GM19238 (cell line): Measurements from ENCODE around the gene PSG5.
"Not testable (repeated sequence)": the region's sequence is repeated elsewhere in the genome, so short reads cannot be mapped to it uniquely, and the experiment has no call there.

Source experiments
- DNase-seq: peaks from one replicate; pipeline ENCODE4 v3.0.0; 2011; ENCODE audit warnings: low spot score; ENCODE audit not compliant: insufficient read length

The PSG5 gene

GRCh38 chr19:43186311-43186935, at the start of gene PSG5:
TSS of gene PSG5 (minus strand) at chr19:43186536. CDS start at chr19:43186405, 131 bp downstream.
- not testable (repeated sequence) for DNase-seq

- DNase-seq: not testable (repeated sequence)
Measured at GRCh38 chr19:43235686-43236085, 49.4 kb upstream of the PSG5 start.

- DNase-seq: no peak
Measured at GRCh38 chr19:43229315-43229714, 43.0 kb upstream of the PSG5 start.

- not testable (repeated sequence) for DNase-seq
Measured at GRCh38 chr19:43228730-43229129, 42.4 kb upstream of the PSG5 start.

GRCh38 chr19:43226986-43227385, 40.6 kb upstream of the PSG5 start:
- not testable (repeated sequence) for DNase-seq

- no peak for DNase-seq
Measured at GRCh38 chr19:43224855-43225253, 38.5 kb upstream of the PSG5 start.

- DNase-seq: not testable (repeated sequence)
Measured at GRCh38 chr19:43224201-43224854, 38.0 kb upstream of the PSG5 start.

- DNase-seq: not testable (repeated sequence)
Measured at GRCh38 chr19:43221891-43222290, 35.6 kb upstream of the PSG5 start.

GRCh38 chr19:43219136-43219535, 32.8 kb upstream of the PSG5 start:
- DNase-seq: not testable (repeated sequence)

- not testable (repeated sequence) for DNase-seq
Measured at GRCh38 chr19:43215881-43216280, 29.5 kb upstream of the PSG5 start.

- no peak for DNase-seq
Measured at GRCh38 chr19:43207991-43208390, 21.7 kb upstream of the PSG5 start.

GRCh38 chr19:43207174-43207573, 20.8 kb upstream of the PSG5 start:
- DNase-seq: not testable (repeated sequence)

GRCh38 chr19:43205471-43206105, 19.3 kb upstream of the PSG5 start, which contains the start of gene PSG4:
TSS of gene PSG4 (minus strand) at chr19:43205638. CDS start at chr19:43205536, 102 bp downstream.
- not testable (repeated sequence) for DNase-seq

- DNase-seq: not testable (repeated sequence)
Measured at GRCh38 chr19:43203611-43204010, 17.3 kb upstream of the PSG5 start.

- DNase-seq: not testable (repeated sequence)
Measured at GRCh38 chr19:43201891-43202290, 15.6 kb upstream of the PSG5 start.

GRCh38 chr19:43201337-43201801, 15.0 kb upstream of the PSG5 start:
- not testable (repeated sequence) for DNase-seq

- not testable (repeated sequence) for DNase-seq
Measured at GRCh38 chr19:43198686-43199419, 12.5 kb upstream of the PSG5 start.

GRCh38 chr19:43197666-43198397, 11.5 kb upstream of the PSG5 start:
- not testable (repeated sequence) for DNase-seq

GRCh38 chr19:43194397-43194796, 8.1 kb upstream of the PSG5 start:
- not testable (repeated sequence) for DNase-seq

- not testable (repeated sequence) for DNase-seq
Measured at GRCh38 chr19:43192381-43193155, 6.2 kb upstream of the PSG5 start.
